ENCODE data around the gene SPATA13.

The SPATA13 gene

DNA sequence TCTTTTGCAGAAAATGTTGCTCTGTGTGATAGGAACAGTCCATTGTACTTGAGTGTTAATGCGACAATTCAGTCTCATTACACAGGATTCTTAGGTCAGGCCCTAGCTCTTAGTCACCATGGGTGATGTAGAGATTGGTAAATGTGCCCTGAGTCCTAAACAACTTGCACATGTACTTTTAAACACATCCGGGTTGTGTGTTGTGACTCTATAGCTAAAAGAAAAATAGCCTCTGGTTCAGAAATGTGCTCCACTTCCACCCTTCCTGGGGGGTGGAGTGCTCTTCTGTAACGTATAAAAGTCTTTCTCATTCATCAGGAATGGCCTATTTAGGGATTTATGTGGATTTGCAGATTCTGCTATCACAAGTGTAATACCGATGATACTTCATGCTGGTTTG lies 5.2 kb downstream of the SPATA13 start:
- no peak overlapping the region for H3K4me3 ChIP-seq (ENCODE audit: low read depth, low read length)
- no peak for DNase-seq (ENCODE audit: low read depth)
- TF ChIP-seq, protein P1, sequence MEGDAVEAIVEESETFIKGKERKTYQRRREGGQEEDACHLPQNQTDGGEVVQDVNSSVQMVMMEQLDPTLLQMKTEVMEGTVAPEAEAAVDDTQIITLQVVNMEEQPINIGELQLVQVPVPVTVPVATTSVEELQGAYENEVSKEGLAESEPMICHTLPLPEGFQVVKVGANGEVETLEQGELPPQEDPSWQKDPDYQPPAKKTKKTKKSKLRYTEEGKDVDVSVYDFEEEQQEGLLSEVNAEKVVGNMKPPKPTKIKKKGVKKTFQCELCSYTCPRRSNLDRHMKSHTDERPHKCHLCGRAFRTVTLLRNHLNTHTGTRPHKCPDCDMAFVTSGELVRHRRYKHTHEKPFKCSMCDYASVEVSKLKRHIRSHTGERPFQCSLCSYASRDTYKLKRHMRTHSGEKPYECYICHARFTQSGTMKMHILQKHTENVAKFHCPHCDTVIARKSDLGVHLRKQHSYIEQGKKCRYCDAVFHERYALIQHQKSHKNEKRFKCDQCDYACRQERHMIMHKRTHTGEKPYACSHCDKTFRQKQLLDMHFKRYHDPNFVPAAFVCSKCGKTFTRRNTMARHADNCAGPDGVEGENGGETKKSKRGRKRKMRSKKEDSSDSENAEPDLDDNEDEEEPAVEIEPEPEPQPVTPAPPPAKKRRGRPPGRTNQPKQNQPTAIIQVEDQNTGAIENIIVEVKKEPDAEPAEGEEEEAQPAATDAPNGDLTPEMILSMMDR (IDR thresholded peaks at IDR 0.05; ENCODE audit: low read depth, low read length, missing control alignments), result no peak

DNA sequence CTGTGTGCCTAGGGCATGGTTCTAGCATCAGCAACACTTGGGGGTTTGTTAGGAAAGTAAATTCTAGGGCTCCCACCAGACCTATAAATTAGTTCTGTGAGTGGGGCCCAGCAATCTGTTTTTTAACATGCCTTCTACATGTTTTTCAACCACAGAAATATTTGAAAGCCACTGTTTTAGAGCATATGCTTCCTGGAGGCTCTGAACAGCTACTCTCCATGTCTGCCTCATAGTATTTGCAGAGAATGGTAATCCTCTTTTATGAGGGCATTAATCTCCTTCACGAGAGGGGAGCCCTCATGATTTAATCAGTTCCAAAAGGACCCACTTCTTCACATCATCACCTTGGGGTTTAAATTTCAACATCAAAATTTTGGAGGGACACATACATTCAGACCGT lies 6.0 kb downstream of the SPATA13 start:
- no peak for DNase-seq (ENCODE audit: low read depth)
- H3K4me3 ChIP-seq (ENCODE audit: low read depth, low read length), result no peak overlapping the region
- TF ChIP-seq, protein P1 (IDR thresholded peaks at IDR 0.05; ENCODE audit: low read depth, low read length, missing control alignments), result no peak

DNA sequence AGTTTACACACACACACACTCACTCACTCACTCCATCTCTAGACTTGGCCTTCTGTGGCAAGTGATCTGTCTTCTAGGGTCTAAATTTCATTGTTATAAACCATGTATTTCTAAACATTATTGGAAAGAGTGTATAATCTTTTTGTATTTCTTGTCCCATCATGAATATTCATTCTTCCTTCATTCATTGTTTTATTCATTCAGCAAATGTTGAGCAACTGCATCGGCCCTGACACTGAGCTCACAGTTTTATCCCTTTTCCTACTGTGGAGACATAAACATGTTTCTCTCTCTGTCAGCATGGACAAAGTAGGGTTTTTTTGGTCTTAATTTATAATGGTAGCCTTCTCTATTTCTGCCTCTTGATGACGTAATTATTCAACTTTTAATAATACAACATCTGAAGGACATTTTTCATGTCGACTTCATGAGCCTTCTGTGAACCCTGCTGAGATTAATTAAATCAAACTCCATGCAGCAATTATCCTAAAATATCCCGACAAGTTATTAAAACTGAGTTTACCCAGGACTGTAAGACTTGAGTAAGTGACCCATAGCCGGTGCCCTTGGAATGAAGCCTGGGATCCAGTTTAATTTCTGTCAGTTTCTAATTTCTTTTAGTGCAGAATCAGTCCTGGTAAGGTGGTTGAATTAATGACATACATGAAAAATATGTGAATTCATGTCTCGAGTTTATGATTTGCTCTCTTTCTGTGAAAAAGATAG lies 7.3 kb downstream of the SPATA13 start:
- no peak overlapping the region for H3K4me3 ChIP-seq (ENCODE audit: low read depth, low read length)
- TF ChIP-seq, protein P1 (IDR thresholded peaks at IDR 0.05; ENCODE audit: low read depth, low read length, missing control alignments), result no peak
- no peak for DNase-seq (ENCODE audit: low read depth)

DNA sequence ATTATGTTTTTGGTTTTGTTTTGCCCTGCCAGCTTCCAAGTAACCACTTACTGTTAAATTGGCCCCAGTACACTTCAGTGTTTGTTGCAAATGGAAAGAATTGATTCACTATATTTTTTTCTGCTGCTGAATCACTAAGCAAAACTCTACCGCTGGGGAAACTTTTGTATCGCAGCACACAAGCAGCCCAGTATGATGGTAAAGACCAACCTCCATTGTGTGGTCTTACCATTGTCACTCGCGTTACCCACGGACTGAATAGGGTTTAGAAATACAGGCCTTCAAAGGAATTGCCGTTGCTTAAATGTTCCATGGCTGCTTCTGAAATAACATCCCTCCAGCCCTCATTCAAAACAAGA lies 7.9 kb downstream of the SPATA13 start:
- no peak for DNase-seq (ENCODE audit: low read depth)
- H3K4me3 ChIP-seq (ENCODE audit: low read depth, low read length), result no peak overlapping the region
- TF ChIP-seq, protein P1 (IDR thresholded peaks at IDR 0.05; ENCODE audit: low read depth, low read length, missing control alignments), result no peak

DNA sequence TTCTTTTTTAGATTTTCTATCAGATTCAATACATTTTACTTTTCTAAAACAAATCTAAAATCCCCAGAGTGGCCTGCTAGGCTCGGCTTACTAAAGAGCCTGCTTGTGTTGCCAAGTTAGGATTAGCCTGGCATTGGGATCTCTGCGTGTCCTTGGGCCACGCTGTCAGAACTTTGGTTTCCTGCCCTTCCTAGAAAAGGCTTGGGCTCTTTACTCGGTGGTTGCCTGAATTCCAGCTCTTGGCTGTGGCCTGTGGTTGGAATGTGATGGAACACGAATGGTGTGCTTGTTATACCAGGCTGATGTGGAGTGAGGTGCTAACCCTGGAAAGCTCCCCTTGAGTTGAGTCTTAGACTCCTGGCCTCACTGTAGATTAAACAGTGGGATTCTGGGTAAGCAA lies 8.5 kb downstream of the SPATA13 start:
- no peak overlapping the region for H3K4me3 ChIP-seq (ENCODE audit: low read depth, low read length)
- TF ChIP-seq, protein P1 (IDR thresholded peaks at IDR 0.05; ENCODE audit: low read depth, low read length, missing control alignments), result no peak
- no peak for DNase-seq (ENCODE audit: low read depth)

DNA sequence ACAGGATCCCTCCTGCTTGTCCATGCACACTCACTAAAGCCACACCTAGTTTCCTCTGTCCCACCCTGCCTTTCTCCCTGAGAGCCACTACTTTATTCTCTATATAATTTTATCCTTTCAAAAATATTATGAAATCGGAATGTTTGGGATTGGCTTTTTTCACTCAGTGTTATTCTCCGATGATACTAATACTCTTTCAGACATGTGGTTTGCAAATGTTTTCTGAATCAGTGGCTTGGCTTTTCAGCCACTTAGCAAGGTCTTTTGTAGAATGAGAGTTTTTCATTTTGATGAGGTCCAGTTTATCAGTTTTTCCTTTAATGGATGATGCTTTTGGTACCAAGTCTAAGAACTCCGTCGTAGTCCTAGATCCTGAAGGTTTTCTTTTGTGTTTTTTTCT lies 11.6 kb downstream of the SPATA13 start:
- H3K4me3 ChIP-seq (ENCODE audit: low read depth, low read length), result no peak overlapping the region
- DNase-seq (ENCODE audit: low read depth), result no peak
- TF ChIP-seq, protein P1 (IDR thresholded peaks at IDR 0.05; ENCODE audit: low read depth, low read length, missing control alignments), result no peak

DNA sequence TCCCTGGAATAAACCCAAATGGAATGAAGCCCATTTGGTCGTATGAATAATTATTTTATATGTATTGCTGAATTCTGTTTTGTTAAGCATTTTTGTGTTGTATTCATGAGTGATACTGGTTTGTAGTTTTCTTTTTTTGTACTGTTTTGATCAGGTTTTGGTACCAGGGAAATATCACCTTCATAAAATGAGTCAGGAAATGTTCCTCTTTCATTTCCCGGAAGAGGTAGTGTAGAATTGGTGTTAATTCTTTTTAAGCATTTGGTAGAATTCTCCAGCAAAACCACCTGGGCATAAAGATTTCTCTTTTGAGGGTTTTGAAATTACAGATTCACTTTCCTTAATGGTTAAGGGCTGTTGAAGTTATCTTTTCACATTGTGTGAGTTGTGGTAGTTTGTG lies 13.3 kb downstream of the SPATA13 start:
- no peak for DNase-seq (ENCODE audit: low read depth)
- H3K4me3 ChIP-seq (ENCODE audit: low read depth, low read length), result no peak overlapping the region
- TF ChIP-seq, protein P1 (IDR thresholded peaks at IDR 0.05; ENCODE audit: low read depth, low read length, missing control alignments), result no peak
